ENCODE results near the gene CALCOCO1. TPM values are rescaled to one million over a fixed set of nuclear protein-coding genes. Genes with fewer than 3 reads are reported as not detected.
A peak's percentile ranks its signal among the peaks of the same experiment; 100 is the strongest.

The CALCOCO1 gene
- total and polyA plus RNA-seq, 9 of the 15 experiments (the other 6 are each of a cell fraction or from before 2014, with no cell fraction given) = 1.9 to 31.8 (median 11.0) TPM

GRCh38 chr12:53675701-53676607, 51.3 kb downstream of the CALCOCO1 start, which contains the start of gene ATP5MC2 (continued):
- TF ChIP-seq, protein P1, sequence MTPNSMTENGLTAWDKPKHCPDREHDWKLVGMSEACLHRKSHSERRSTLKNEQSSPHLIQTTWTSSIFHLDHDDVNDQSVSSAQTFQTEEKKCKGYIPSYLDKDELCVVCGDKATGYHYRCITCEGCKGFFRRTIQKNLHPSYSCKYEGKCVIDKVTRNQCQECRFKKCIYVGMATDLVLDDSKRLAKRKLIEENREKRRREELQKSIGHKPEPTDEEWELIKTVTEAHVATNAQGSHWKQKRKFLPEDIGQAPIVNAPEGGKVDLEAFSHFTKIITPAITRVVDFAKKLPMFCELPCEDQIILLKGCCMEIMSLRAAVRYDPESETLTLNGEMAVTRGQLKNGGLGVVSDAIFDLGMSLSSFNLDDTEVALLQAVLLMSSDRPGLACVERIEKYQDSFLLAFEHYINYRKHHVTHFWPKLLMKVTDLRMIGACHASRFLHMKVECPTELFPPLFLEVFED (CRISPR knock-in tag; conservative IDR thresholded peaks at IDR 0.05) = 0 out of 2 replicates have a peak, but pooled peaks have one; percentile 58
- TF ChIP-seq NFIX (CRISPR knock-in tag; IDR thresholded peaks at IDR 0.05; ENCODE audit: low read depth) (no peak), HMG20A (CRISPR knock-in tag; conservative IDR thresholded peaks at IDR 0.05) (no peak), ZNF347 (CRISPR knock-in tag; IDR thresholded peaks at IDR 0.05; ENCODE audit: low read depth) (no peak; the same call in 1 of the 2 replicates), HSF4 (CRISPR knock-in tag; IDR thresholded peaks at IDR 0.05; ENCODE audit: borderline replicate concordance) (no peak), ZNF146 (CRISPR knock-in tag; IDR thresholded peaks at IDR 0.05; ENCODE audit: unreplicated experiment) (no peak), TAL1 (IDR thresholded peaks at IDR 0.05) (no peak; the same call in 1 of the 2 replicates), SMAD4 (CRISPR knock-in tag; conservative IDR thresholded peaks at IDR 0.05) (no peak; the same call in none of the 2 replicates), ZNF75A (CRISPR knock-in tag; IDR thresholded peaks at IDR 0.05) (0 out of 2 replicates have a peak, but pooled peaks have one; percentile 7), SMAD2 (IDR thresholded peaks at IDR 0.05; ENCODE audit: low read depth, low read length) (no peak), KLF10 (CRISPR knock-in tag; IDR thresholded peaks at IDR 0.05) (no peak), SP2 (IDR thresholded peaks at IDR 0.05; ENCODE audit: extremely low read depth, low read depth, low read length, poor library complexity, severe bottlenecking) (peak; percentile 96), TCFL5 (CRISPR knock-in tag; conservative IDR thresholded peaks at IDR 0.05) (no peak), SNRNP70 (optimal IDR thresholded peaks at IDR 0.05; ENCODE audit: low read depth, low read length) (no peak), ZNF586 (CRISPR knock-in tag; conservative IDR thresholded peaks at IDR 0.05) (no peak), NR2C1 (IDR thresholded peaks at IDR 0.05) (peak; percentile 87), NR2C1 (tag; IDR thresholded peaks at IDR 0.05) (peak; percentile 92), ELF4 (CRISPR knock-in tag; IDR thresholded peaks at IDR 0.05) (peak; percentile 63; the same call in 1 of the 2 replicates), TCF7L2 (IDR thresholded peaks at IDR 0.05; ENCODE audit: low read depth, low read length) (no peak), TCF7 (IDR thresholded peaks at IDR 0.05; ENCODE audit: borderline replicate concordance) (peak; percentile 65; the same call in 1 of the 2 replicates)
- TF ChIP-seq, protein P2, sequence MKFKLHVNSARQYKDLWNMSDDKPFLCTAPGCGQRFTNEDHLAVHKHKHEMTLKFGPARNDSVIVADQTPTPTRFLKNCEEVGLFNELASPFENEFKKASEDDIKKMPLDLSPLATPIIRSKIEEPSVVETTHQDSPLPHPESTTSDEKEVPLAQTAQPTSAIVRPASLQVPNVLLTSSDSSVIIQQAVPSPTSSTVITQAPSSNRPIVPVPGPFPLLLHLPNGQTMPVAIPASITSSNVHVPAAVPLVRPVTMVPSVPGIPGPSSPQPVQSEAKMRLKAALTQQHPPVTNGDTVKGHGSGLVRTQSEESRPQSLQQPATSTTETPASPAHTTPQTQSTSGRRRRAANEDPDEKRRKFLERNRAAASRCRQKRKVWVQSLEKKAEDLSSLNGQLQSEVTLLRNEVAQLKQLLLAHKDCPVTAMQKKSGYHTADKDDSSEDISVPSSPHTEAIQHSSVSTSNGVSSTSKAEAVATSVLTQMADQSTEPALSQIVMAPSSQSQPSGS (CRISPR knock-in tag; IDR thresholded peaks at IDR 0.05) = 0 out of 2 replicates have a peak, but pooled peaks have one; percentile 79
- TF ChIP-seq, protein P3, sequence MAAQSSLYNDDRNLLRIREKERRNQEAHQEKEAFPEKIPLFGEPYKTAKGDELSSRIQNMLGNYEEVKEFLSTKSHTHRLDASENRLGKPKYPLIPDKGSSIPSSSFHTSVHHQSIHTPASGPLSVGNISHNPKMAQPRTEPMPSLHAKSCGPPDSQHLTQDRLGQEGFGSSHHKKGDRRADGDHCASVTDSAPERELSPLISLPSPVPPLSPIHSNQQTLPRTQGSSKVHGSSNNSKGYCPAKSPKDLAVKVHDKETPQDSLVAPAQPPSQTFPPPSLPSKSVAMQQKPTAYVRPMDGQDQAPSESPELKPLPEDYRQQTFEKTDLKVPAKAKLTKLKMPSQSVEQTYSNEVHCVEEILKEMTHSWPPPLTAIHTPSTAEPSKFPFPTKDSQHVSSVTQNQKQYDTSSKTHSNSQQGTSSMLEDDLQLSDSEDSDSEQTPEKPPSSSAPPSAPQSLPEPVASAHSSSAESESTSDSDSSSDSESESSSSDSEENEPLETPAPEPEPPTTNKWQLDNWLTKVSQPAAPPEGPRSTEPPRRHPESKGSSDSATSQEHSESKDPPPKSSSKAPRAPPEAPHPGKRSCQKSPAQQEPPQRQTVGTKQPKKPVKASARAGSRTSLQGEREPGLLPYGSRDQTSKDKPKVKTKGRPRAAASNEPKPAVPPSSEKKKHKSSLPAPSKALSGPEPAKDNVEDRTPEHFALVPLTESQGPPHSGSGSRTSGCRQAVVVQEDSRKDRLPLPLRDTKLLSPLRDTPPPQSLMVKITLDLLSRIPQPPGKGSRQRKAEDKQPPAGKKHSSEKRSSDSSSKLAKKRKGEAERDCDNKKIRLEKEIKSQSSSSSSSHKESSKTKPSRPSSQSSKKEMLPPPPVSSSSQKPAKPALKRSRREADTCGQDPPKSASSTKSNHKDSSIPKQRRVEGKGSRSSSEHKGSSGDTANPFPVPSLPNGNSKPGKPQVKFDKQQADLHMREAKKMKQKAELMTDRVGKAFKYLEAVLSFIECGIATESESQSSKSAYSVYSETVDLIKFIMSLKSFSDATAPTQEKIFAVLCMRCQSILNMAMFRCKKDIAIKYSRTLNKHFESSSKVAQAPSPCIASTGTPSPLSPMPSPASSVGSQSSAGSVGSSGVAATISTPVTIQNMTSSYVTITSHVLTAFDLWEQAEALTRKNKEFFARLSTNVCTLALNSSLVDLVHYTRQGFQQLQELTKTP (IDR thresholded peaks at IDR 0.05; ENCODE audit: low read depth in 1 of 2, partially characterized antibody in 2 of 2) = peak in 1 of 2 experiments; percentile 57
